NCI-H748 (cell line): ENCODE data around the gene MBD2.

Experiments used
- DNase-seq: peaks from one replicate; lab custom pipeline; 2025; ENCODE audit not compliant: unreplicated experiment; lab: John Stamatoyannopoulos, UW

MBD2 gene

DNA sequence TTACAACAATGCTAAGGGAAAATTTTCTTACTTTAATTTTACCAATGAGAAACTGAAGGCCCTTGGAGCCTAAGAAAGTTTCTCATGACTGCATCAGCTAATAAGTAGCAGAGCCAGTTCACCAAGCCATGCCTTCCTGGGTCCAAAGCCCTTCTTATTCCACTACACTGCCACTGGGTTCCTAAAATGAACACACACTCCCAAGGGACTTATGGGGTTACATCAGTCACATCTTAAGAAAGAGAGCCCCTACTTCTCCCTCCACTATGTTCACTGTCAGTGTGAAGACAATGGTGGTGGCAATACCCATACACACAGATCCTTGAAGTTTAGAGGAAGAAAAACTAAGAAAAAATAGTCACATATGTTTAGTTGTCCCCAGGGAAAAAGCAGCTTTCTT is 20.6 kb downstream of the MBD2 start:
- no peak for DNase-seq

DNA sequence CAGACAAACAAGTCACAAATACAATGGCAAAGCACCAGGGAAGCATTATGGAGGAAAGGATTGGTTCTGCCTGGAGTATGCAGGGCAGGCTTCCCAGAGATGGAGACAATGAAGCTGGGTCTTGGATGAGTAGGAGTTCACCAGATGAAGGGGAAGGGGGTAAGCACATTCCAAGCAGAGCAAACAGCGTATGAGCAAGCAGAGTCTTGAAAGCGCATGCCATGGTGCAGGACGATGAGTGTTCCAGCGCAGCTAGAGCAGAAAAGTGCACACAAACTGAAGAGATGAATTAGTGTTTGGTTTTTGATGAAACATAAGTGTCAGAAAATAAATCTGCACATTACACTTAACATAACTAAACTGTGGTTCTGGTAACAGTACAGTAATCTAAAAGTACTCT is 21.6 kb downstream of the MBD2 start:
- DNase-seq = no peak

DNA sequence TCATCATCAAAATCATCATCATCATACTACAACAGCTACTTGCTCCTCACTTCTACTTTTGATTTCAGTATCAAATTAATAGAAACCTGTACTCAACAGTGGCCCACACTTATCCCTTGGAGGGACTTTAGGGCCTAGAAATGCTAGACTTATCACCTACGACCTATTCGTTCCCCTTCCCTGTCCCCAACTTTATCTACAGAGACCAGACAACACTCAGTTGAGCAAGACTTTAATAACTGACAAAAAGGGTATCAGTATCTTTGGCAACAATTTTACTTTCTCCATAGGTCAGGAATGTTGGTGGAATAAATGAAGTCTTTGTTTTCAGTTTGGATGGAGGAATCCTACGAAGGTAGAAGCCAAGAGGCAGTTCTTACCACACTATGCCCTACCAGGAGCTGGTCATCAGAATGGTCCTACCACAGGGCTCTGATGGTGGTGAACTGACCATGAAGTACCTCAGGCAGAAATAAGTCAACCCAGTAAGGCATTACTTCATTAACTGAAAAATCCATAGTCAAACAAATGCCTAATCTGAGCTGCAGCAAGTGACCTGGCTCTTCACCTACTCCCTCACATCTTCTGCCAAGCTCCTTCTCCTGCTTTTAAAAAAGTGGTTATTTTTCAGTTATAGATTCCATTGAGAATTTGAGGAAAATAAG is 26.6 kb downstream of the MBD2 start:
- no peak for DNase-seq

DNA sequence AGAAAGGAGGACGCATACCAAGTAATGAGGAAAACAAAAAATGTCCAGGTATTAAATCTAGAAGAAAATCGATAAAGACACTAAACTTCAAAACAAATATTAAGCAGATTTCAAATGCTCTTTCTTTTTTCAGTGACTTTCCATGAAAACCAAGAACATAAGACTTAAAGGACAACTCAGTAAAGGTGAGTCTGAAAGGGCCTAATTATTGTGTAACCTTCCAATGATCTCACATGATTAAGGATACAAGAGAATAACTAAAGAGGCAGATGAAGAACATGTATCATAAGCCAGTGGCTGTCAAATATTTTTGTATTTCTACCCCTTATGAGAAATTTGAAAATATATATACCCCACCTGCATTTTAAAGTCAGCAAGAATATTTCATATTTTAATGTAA is 30.7 kb downstream of the MBD2 start:
- no peak for DNase-seq

DNA sequence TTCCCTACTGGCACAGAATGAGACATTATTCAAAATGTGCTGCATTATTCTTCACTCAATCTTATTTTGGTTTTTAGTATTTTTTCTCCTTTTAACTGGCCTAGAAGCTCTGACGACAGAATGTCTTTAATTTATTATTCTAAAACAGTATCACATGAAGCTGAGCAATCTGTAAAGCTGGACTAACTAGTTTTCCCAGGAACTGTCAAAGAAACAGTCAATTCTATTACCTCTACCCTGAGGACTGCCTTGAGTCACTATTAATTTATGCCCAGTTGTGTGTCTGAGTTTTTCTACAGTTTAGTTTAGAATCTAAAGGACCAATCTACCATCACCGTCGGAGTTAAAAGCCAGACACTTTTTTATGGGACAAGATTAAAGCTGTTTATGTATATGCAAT is 31.6 kb downstream of the MBD2 start:
- no peak for DNase-seq

DNA sequence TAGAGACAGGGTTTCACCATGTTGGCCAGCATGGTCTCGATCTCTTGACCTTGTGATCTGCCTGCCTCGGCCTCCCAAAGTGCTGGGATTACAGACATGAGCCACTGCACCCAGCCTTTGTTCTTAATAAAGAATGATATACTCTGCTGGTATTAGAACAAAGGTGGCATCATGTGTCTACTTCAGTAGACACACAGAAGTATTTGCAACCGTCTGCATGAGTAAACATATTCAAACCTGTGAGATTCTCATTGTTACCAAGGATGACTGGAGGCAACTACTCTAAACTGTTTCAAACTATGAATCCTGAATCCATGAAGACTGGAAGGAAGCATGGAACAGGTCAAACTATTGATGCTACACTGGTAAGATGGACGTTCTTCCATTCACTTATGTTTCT is 32.1 kb downstream of the MBD2 start:
- no peak for DNase-seq

DNA sequence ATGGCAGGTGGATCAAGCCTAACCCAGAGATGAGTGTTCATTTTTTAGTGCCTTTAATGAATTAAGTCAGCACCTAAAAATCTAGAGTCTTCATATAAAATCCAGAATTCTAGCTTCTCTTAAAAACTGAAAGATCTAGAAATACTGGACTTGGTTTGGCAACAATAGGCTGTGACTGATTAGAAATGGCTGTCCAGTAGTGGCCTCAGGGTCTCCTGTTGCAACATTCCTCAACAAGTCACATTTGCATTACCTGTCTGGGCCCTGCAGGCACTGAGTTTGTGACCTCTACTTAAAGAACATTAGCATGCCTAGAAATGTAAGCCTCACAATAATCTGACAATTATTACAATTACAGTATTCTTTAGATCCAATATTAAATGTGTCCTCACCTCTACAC is 33.1 kb downstream of the MBD2 start:
- no peak for DNase-seq

DNA sequence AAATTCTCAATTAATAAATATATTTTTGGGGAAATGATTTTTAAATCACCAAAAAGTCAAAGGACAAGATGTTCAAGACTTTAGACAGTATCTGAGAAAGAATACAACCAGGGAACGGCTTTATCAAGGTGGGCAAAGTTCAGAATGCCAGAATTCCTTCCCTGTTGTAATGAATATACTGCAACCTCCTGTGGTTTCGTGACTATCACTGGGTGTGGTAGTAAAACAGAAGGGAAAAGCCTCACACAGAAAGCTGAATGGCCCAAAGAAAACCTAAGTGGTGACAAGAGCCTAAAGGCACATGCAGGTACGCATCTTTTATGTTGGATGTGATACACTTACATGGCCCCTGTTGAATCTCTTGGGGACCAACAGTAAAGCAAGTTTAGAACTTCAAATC is 37.1 kb downstream of the MBD2 start:
- DNase-seq = no peak

DNA sequence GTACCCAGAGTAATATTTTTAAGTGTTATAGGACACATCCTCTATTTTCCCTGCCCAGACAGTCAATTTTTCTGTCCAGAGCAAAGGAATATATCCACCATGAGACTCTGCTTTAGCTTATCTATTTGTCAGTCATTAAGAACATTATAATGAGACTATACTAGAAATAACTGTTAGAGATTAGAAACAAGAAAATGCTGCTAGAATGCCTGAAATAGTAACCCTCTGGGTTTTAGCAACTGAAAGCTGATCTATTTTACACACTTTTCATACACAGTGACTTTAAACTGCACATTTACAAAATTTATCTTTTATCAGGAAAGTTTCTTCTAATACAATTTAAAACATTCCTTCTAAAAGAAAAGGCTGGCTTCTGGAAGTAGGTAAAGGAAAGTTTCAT is 39.6 kb downstream of the MBD2 start:
- no peak for DNase-seq

DNA sequence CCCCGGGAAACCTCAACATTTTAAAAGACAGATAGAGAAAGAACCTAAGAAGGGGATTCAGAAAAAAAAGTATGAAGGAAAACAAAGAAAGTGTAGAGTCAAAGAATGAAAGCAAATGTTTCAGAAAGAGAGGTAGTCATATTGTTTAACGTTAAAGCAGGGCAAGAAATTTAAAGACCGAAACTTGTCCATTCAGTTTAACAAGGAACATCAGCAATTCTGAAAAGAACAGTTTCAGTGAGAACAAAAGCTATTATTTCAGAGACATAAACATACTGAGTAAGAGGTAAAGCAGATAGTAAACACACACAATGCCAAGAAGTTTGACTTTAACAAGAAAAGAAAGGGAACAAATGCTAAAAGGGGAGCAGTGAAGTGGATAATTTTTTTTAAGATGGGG is 41.1 kb downstream of the MBD2 start:
- DNase-seq = no peak

DNA sequence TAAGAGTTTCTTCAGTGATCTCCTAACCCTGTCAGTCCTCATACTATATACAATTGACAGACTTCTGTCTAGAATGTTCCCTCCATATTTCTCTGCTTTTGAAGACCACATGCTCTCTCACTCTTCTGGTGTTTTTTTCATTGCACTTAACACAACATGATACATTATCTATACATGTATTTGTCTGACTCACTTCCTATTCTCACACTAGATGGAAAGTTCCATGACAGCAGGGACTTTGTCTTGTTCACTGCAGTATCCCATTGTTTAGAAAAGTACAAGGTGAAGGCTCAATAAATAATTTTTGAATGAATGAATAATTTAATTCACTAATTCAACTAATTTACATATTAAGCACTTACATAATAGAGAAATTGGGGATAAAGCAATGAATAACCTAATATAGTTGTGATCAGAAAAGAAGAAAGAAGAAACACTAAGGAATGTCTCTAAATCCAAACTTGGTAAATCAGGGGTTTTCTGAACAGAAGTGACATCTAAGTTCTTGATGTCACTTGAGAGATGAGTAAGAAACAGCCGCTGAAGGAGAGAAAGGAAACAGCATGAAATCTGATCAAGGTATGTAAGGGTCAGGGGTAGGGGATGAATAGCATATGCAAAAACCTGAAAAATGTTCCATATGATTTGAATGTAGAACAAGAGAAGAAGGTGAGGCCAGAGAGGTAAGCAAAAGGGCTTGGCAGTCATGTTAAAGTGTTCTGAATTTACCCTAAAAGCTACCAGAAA is 42.4 kb downstream of the MBD2 start:
- no peak for DNase-seq

DNA sequence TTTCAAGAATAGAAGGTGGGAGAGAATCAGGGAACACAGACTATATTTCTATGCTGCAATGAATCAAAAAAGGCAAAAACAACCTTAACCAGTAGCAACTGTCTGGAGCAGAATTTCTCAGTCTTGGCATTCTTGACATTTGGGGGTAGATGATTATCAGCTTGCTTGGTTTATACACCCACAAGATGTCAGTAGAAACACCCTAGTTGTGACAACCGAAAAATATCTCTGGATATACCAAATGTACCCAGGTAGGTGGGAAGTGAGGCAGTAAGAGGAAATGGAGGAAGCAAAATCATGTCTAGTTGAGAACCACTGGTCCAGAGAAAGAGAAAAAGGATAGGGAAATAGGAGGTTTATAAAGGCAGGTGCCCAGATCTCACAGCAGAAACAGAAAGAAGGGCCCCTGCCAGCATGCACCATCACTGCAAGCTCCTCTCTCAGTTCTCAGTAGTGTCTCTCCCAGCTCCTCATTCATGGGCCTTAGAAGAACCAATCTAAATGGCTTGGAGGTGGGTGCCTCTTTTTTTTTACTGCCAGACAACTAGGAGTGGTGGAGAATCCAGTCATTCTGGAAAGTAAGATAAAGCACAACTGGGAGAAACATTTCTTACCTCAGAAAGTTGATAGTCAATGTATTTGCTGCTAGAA is 50.4 kb downstream of the MBD2 start:
- DNase-seq = no peak

DNA sequence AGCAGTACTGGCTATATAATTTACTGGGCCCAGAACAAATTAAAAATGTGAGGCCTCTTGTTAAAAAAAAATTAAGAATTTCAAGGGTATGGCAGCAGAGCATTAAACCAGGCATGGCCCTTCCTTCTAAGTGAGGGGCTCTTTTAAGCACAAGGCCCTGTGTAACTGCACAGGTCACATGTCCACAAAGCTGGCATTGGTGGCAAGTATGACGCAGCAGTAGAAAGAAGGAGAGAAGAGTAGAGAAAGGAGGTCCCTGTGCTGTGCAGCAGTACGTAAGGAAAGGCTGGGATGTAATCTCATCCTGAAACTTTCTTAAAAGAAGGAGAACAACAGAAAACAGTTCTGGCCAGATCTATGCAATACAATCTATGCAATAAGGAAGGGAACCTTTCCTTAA is 51.2 kb downstream of the MBD2 start:
- no peak for DNase-seq

DNA sequence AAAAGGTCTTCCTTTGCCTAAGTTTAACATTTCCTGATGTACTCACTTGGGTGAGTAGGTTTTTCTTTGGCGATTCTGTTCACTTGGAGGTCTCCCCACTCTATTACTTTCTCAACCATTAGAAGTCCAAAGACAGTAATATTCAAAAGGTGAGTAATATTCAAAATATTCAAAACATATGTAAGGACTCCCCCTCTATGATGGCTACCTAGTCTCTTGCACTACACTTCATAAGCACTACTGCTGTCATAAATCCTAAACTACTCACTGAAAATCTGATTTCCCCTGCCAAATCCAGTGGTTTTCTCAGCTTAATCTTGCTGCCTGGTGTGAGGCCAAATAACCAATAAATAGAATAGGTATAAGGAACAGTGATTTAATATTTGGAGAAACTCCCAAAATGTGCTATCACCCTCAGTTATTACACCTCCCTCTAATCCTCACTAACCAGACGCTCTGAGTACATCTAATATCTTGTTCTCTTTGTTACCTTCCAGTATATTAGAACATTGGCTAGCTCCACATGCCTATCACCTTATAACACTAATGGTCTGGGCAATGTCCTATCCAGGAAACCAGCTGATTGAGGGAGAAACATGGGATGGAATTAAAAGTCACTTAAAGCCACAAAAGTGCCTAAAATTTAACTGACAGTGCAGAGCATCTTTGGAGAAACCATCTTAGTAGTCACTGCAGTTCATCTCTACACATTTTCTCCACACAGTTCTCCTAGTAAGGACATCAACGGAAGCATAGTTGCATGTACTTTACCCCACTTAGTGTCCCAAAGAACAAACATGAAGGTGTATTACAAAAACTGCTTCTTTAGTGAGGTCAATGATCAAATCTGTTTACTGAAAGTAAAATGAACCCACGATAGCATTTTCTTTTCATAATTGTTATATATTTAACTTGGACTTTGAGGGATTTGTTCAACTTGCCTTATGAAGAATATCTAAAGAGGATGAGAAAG is 54.8 kb downstream of the MBD2 start:
- DNase-seq = no peak

DNA sequence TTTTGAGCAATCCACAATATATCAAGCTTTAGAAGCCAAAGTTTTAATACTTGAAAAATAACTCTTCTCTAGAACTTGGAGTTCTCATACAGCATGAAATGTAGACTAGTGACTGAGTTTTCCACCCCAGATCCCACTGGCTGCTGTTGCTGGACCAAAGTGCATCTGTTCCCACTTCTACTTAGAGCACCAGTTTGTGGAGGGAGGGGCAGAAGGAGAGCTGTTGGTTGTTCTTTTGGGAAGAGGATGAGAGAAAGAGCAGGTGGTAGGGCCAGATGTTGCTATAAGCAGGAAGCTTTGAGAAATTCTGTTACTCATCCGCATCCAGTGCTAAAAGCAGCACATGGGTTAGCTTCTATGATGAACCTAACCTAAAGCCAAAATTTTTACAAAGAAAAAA is 59.0 kb downstream of the MBD2 start:
- DNase-seq = no peak

DNA sequence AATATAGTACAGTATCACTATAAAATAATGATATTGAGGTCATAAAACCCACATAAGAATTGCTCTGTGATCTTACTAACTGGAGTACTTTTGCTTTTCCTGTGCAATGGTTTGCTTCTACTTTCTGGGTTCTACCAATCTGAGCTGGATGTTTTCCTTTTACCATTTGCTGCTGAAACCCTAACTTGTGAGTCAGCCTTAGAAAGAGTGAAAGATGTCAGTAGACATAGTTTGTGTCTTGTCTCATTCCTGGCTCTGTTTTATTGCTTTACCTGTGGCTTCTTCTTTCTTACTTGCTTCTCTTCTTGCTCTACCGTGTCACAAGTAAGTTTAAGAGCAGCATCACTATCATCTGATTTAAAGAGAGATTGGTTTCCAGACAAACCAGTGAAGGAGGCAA is 61.0 kb downstream of the MBD2 start:
- DNase-seq = no peak

DNA sequence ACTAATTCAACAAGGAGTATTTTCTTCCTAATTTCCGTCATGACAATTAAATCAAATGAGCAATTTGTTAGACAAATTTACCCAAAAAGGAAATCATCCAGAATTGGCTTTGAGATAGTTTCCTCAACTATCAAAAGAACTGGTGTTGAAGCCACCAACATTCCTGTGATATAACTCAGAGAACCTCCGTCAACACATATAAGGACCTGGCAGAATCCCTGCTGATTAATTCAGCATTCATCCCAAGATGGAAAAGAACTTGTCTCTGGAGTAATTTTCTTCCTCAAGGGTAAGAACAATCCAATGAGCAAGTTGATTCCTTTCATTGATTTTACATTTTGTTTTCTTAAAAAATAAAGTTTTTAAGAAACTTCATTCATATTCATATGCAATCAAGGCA is 62.0 kb downstream of the MBD2 start:
- DNase-seq = no peak

DNA sequence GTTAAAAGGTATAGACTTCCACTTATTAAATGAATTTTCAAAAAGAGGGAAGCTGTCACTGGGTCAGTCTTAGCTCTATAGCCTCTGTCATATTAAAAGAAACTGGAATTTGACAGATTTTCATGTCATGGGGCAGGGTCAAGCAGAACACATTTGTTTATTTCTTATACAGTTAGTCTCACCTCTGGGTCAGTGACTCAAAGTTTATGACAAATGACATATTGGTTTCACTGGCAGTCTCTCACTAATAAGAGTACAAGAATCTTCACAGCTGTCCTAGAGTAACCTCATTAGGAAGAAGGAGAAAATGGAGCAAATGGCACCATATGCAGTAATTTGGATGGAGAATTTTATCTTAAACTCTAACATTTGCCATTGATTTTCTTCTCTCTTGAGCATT is 63.2 kb downstream of the MBD2 start:
- DNase-seq = no peak

DNA sequence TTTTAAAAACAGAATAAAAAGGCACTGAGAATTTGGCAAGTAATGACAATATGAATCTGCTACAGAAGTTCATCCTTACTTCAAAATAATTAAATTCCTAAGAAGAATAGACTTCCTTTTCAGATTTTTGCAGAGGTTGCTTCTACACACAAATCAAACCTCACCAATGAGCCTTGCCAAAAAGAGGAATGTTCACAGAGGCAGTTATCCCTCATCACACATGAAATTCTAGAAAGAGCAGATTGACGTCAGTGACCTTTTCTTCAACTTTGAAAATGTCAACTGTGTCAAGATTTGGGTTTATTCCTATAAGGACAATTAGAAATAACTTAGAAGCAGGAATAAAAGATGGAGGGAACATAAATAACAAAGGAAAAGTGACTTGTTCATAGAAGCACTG is 64.6 kb downstream of the MBD2 start:
- DNase-seq = no peak

DNA sequence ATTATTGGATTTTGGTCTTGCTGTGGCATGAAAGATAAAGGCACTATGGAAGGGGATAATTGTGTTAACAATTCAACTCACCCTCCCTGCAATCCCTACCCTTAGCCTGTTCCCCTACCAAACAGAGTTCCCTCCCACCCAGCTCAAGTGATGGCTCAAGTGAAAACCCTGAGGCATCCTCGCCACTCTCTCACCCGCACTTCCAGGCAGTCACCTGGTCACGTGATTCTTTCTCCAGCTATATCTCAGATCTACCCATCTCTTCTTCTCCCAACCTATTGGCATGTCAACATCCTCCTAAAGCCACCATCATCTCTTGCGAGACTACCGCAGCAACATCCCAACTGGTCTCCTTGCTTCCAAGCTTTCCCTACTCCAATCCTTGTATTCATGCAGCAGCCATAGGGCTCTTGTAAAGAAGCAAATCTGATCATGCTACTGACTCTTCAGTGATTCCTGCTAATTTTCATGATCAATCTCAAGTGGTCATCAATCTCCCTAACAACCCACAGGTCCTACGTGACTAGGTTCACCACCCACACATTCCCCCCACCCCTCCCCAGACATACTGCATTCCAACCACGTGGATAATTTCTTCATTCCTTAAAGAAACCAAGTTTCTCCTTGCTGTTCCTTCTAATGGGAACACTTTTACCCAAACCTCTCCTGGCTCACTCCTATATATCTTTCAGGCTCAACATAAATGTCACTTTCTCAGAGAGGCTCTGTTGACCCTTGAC is 66.7 kb downstream of the MBD2 start:
- no peak for DNase-seq

DNA sequence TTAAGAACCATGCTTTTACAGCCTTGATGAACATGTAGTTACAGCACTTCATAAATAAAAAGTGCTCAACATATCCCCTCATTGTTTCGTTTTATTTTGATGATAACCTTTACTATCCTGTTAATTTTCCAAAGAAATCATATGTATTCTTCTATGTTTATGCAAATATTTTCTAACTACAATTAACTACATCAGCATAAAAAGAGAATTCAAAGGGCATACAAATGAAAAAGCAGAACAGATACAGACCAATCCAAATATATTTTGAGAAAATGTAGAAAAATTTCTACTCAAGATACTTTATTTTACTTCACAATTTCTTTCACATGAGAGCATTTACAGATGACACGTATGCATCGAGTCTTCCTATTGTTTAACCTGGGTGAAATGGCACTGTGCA is 69.1 kb downstream of the MBD2 start:
- no peak for DNase-seq
